Suppressor macrophage treated with lipopolysaccharide for 1 hour (primary cell): ENCODE data around the gene SDK2.
A peak's percentile ranks its signal among the peaks of the same experiment; 100 is the strongest.
"Not testable (repeated sequence)": the region's sequence is repeated elsewhere in the genome, so short reads cannot be mapped to it uniquely, and the experiment has no call there.

Experiments used
- DNase-seq, 3 donors: peaks; one replicate each; pipeline ENCODE4 v3.0.0-alpha.2; 2020 to 2022

Gene SDK2

DNA sequence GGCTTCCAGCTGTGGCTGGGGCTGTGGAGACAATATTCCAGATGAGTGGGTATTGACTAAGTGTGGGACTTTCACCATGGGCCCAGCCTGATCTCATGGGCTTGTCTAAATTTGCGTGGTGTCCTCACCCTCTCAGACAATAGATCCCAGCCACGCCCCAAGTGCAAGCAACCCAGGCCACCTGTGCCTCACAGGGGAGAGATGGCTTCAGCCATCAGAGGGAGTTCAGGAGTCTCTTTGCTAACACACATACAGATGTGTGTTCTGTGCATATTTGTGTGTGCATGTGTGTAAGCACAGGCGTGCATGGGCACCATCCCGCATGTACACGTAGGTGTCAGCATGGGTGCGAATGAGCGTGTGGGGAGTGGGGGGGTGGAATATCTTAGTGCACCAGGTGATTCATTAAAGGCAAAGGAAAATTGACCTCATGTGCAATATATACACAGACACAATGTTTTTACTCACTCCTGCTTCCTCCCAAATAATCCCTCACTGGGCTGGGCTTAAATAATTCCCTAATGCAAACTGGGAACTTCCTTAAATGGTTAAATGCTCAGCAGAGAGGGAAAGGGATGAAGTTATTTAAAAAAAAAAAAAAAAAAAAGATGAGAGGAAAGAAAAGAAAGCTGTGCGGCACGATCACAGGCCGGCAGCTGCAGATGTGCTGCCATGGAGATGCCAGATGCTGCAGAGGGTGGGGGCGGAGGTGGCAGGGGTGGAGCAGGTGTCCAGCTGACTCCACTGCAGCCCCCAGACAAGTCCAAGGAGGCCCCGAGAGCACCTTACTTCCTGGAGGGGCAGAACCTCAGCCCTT is 308.4 kb downstream of the SDK2 start:
- DNase-seq, result no peak

DNA sequence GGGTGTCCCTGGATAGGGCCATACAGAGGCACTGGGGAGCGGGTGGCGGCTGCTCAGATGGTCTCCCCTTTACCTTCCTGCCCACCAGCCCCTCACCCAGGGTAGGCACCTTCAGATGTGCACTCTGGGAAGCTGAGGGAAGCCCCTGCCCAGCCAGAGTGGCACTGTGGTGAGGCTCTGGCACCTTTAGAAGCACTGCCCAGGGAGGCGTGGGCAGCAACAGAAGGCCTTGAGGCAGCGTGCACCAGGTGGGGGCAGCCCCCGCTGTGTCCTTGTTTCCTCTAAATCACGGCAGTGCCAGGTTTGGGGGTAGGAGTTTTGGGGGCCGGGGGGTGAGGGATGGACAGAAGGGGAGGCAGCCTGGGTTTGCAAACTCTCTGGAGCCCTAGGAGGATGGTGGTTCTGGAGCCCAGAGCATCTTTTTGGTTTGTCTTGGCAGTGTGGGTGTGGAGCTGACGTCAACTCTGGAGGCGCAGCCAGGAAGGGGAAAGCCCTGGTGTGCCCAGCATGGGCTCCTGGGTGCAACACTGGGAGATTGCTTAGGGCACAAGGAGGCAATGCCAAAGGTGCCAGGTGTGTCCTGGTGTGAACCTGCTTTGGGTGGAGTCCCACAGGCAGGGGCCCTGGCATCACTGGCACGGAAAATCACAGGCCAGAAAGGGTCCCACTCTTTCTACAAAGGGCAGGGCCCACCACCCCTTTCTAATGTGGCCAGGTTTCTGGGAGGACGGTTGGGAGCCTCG is 309.3 kb downstream of the SDK2 start:
- DNase-seq, result peak in 2 of 3 donors; percentile 14 to 39

DNA sequence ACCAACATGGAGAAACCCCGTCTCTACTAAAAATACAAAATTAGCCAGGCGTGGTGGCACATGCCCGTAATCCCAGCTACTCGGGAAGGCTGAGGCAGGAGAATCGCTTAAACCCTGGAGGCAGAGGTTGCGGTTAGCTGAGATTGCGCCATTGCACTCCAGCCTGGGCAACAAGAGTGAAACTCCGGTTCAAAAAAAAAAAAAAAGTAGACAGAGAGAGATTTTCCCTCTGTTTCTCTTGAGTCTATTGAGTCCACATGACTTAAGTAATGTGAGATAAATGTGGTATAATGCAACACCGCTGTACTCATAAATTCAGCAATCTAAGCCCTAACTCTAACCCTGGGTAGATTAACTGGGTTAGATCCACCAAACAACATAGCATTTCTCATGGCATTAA is 310.8 kb downstream of the SDK2 start:
- DNase-seq, result peak in 2 of 3 donors; percentile 14 to 39

DNA sequence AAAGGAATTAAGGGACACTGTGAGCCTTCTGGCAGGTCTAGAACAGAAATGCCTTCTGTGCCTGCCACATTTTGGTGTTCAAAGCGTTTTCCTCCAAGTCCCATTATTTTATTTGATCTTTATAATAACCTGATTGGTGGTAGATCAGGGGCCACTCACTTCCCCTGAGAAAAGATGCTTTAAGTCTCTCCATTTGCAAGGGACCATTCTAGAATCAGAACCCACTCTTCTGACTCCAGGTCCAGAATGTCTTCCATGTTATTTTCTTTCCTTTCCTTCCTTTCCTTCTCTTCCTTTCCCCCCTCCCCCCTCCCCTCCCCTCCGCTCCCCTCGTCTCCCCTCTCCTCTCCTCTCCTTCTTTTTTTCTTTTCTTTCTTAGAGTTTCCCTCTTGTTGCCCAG is 313.2 kb downstream of the SDK2 start:
- no peak for DNase-seq

DNA sequence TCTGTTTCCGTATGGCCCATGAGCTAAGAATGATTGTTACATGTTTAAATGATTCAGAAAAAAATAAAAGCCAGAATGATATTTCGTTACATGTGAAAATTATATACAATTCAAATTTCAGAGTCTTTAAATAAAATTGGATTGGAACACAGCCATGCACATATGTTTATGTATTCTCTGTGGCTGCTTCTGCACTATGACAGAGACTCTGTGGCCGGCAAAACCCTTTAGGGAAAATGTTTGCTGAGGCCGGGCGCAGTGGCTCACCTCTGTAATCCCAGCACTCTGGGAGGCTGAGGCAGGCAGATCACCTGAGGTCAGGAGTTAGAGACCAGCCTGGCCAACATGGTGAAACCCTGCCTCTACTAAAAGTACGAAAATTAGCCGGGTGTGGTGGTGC is 316.6 kb downstream of the SDK2 start:
- no peak for DNase-seq

DNA sequence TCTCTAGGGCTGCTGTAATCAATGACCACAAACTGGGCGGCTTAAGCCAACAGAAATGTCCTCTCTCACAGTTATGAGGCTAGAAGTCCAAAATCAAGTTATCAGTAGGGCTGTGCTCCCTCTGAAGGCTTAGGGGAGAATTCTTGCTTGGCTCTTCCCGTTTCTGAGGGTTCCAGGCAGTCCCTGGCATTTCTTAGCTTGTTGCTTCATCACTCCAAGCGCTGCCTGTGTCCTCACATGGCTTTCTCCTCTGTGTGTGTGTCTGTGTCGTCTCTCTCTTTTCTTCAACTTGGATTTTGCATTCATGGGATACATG is 318.8 kb downstream of the SDK2 start:
- DNase-seq, result peak; percentile 63 to 69 (median 65)

DNA sequence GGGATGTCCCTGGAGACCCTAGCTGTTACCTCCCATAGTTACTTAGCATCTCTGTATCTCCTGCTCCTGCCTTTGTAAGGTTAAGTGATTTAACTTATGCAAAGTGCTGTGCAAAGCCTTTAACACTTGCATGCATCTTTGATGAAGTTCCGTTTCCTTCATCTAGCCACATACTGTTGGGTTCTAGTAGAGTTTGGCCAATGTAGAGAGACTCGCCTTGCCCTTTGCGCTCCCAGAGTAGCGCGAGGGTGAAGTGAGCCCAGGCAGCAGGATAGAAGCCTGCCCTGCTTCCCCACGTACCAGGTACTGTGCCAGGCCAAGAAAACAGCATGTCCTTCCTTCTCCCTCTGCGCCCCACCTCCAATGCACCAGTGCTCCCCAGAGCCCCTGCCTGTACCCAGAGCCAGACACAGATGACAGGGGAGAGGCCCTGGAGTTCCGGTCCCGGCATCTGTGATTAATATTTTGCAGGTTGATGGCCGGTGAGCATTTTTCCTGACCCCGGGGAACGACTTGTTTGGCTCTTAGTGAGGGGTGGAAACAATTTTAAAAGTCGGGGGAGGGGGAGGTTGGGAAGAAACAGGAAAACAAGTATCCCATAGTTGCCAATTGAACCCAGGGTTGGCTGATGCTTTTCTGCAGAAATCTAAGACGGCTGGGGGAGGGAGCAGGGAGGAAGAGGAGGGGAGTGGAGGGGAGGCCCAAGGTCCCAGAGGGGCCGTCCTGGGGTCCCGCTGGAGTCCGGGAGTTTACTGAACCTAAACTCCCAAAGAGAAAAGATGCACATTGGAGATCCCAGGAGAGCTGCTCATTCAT is 319.3 kb downstream of the SDK2 start:
- no peak for DNase-seq

DNA sequence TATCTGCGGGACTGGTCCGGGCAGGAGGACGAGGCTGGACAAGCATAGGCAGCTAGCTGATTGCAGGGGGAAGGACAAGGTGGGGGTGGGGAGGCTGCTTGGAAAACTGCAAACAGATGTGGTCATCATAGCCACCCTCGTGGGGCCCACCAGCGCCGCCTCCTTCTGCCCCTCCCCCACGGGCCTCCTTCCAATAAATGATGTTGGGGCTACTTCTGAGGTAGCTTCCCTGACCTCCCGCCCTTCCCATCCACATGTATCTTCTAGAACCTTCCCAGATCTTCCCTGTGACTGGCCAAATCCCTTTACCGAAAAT is 320.1 kb downstream of the SDK2 start:
- DNase-seq, result no peak

DNA sequence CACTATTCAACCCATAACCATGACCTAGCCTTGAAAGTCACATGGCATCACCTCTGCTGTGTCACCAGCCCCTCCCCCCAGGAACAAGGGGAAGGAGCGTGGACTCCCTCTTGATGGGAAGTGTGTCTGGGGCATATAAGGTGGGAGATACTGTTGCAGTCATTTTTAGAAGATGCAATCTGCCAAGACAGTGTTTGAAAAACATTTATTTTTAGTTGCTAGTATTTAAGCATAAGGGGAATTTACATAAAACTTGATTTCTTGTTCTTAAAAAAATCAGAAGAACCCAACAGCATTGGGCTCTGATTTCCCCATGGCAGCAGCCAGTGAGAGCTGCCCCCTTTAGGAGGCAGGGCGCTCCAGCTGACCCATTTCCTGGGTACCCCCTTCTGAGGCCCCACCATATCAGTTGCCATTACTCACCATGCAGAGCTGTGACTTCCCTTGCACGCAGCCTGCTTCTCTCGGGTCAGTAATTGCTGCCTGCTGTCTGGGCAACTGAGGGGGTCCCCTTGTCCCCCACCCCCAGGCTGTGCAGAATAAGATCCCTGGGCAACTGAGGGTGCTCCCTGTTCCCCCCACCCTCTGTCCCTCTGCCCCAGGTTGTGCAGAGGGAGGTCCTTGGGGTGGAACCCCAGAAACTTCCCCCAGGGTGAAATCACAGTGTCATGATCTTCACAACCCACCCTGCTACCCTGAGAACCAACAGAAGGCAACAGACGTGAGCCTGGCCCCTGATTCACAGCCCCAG is 320.7 kb downstream of the SDK2 start:
- no peak for DNase-seq

DNA sequence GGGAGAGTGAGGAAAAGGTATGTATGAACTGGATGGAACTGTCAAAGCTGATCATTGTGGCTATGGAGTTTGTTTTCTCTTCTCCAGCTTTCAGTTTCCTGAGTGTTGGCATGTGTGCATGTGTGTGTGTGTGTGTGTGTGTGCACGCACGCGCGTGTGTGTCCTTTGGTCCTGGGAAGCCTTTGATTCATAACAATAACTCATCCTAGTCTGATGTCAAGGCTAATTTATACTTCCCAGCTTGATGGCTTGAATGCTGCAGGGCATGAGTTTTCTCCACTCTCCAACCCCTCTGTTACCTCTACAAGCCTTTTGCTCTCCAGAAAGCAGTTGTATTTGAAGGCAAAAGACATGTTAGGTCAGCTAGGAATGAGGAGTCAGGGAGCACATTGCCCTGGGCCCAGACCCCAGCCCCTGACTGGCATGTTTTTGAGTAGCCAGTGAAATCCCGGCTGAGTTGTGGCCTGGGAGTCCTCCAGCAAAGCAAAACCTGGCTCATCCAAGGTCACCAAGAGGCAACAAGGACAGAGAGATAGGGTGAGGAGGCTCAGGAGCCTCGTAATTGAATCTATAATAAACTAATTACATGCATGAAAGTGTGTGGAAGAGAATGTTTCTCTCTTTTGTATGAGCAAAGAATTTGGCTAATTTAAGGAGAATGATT is 323.5 kb downstream of the SDK2 start:
- DNase-seq, result no peak

DNA sequence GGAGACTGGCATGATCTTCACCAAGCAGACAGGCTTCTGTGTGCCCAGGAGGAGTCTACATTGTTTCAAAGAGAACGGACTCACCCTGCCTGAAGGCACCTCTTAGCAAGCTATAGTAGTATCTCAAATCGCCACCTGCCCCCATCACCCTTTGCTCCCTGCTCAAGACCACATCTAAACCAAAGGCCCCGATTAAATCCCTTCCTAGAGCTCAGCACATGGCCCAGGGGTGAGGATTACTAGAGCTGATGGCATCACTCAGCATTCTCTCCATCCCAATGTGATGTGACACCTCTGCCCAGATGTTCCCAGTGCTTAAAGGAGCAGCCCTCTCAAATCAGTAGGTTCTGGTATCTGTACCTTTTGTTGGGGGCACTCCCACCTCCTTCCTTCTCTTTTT is 324.5 kb downstream of the SDK2 start:
- DNase-seq, result no peak

DNA sequence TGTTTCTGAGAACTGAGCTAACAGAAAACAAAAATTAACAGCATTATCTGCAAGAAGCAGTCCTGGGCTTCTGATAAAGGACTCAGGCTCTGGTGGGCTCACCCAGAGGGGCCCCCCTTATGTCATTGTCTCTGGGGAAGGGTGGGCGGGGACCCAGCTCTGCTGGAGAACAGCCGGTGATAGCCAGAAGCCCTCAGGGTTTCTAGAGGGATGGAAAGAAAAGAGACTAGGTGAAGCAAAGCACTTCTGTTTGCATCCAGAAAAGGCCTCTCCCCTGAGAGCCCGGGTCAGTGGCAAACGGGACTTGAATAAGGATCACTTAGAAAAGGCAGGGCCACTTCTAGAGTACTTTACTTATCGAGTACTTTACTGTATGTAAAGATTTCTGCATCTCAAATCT is 325.4 kb downstream of the SDK2 start:
- DNase-seq, result no peak

DNA sequence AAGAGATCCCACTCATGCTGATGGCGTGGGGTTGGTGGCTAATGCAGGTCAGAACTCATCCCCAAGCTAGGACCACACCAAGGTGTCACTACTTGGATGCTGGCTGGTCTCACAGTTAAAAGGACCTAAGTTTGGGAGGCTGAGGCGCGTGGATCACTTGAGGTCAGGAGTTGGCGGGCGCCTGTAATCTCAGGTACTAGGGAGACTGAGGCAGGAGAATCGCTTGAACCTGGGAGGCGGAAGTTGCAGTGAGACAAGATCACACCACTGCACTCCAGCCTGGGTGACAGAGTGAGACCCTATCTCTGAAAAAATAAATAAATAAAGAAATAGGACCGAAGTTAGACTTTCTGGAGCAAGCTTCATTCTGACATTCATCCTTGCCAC is 325.8 kb downstream of the SDK2 start:
- no peak for DNase-seq

DNA sequence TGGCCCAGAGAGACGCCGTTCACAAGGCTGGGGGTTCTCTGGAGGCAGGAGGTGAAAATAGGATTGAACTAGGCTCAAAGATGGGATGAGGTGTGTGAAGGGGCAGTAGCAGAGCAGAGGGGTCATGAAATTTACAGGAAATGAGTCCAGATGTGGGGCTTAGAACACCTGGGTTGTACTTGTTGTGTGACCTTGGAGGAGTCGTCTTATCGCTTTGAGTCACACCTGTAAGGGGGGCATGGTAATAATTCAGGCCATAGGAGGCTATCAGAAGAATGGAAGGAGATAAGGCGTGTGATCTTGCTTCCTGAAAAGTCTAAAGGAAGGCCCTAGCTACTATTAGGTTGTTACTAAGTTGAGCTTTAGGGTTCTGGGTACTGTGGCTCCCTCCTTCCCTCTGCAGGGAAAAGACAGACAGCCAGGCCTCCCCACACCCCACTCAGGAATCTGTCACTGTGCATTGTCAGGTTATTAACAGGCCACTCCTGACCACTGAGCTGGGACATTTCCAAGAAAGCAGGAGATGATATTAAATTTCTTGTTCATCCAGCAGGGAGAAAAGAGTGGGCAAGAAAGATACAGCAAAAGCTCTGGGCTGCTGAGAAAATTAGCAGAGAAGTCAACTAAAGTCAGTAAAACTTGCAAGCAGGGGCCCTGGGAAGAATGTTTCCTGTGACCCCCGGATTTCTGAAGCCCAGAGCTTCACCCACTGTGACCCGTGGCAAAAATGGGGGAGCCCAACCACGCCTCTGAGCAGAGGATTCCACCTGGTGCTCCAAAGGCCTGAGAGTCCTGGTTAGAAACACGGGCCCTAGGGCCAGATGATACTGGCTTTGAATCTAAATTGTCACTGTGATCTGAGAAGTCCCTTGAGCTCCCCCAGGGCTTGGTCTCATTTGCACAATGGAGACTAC is 326.5 kb downstream of the SDK2 start:
- DNase-seq, result no peak

DNA sequence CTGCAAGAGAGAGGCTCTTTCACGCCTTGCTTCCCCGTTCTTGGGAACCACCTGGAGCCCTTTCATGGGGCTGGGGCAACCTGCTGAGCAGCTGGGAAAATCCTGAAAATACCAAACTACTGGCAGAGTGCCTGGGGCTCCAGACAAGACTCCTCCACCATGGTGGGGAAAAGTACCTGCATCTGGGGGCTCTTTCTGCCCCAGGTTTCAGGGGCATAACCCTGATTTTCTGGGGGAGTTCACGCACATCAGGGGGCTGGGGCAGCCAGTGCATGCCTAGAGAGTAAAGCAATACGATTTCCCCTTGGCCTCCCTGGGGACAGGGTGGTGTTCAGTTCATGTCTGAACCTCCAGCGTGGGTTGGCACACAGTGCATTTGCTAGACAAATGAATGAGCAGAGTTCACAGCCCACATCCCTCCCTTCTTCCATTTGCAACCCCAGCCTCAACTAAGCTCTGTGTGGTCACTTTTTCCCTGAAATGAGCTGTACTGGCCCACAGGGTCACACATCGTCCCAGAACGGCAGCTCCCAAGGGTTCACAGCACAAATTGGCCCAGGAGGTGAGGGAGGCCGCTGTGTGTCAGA is 327.2 kb downstream of the SDK2 start:
- no peak for DNase-seq

DNA sequence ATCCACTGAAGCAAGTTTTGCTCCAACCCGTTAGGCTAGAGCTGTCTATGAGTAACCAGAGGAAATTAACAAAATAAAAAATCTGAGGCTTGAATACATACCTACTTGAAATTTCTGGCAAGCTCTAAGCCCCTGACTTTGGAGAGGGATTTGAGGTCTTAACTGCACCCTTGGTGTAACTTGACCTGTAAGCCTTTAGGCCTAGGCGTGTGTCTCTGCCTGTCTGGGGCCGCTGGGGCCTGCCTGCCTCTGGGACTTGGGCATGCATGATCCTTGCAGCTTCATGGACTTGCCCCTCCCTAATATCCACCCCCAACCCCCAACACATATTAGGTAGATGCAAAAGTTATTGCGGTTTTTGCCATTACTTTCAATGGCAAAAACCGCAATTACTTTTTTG is 328.8 kb downstream of the SDK2 start:
- no peak for DNase-seq

DNA sequence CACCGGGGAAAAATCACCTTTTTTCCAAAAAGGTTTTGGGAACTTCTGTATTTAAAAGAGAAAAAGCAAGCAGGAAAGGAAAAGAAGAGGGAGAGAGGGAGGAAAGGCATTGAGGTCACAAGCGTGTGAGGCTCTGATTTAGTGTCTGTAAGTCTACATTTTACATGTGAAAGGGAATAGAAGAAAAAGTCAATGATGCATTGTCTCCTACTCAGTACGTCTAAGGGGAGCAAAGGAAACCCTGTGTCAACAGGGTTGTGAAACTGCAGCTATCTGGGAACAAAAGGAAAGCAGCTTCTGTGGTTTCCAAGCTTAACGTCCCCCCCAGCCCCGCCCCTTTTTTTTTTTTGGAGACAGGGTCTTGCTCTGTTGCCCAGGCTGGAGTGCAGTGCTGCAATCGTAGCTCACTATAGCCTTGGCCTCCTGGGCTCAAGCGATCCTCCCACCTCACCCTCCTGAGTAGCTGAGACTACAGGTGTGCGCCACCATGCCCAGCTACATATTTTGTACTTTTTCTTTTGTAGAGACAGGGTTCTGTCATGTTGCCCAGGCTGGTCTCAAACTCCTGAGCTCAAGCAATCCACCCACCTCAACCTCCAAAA is 330.6 kb downstream of the SDK2 start:
- DNase-seq, result no peak

DNA sequence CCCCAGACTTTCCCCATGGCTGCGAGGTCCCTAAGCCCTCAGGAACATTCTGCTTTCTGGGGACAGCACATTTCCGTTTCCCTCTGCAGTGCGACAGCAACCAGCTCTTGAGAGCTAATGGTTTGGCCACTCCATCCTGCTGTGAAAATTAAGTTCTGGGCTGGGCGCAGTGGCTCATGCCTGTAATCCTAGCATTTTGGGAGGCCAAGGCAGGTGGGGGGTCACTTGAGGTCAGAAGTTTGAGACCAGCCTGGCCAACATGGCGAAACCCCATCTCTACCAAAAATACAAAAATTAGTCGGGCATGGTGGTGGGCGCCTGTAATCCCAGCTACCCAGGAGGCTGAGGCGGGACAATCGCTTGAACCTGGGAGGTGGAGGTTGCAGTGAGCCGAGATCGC is 331.4 kb downstream of the SDK2 start:
- DNase-seq, result not testable (repeated sequence)

DNA sequence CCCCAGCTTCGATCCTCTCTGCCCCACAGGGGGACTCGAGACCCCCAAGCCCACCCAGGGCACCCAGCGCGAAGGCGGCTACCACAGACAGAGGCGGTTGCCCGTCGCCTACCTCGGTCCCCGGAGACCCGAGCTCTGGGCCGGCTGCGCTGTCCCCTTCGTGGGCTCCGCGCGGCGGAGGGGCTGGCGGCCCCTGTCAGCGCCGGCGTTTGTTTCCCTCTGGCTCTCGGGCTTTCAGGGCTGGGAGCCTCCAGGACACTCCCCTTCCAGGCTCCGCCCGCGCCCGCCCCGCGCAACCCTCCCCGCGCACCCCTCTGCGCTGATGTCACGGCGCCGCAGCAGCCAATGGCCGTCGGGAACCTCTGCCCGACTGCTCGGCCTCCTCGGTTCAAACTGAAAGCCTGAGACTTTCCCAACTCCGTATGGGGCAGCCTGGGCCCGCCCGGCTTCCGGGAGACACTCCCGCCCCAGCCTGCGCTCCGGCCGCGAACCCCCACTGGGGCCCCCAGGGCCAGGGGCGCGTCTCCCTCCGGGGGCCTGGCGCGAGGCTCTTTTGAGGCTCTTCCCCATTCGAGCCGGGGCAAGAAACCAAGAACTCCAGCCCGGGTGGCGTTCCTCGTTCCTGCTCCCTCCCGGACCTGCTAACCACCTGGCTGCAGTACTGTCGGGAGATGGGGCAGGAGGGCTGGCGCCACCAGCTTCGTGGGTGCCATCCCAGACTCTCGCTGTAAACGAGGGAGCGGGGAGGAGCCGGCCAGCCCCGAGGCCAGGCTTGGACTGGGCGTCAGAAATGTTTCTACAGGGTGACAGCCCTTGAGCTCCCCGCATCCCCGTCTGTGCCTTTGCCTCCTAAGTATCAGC is 332.2 kb downstream of the SDK2 start, which contains the start of gene CDC42EP4:
Gene CDC42EP4 (minus strand): TSS at position 221 of the 861 bp plus-strand sequence. CDS start 25,501 bp downstream, outside the sequence.
- DNase-seq, result peak; percentile 96 to 98 (median 97)

DNA sequence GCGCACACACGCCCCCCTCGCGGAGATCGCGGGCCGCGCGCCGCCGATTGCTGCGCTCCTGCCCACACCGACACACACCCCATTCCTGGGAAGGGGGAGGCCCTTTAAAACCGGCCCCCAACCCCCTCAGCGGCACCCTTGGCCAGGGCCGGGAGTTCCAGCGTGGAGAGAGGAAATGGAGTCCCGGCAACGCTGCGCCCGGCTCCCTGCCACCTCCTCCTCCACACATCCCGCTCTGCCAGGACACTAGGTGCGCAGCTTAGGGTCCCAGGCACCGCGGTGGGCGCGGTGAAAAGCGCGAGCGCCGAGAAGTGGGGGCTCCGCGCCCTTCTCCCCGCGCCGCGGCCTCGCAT is 332.8 kb downstream of the SDK2 start:
- no peak for DNase-seq
